Measurements from ENCODE around the gene RREB1. TPM values are rescaled to one million over a fixed set of nuclear protein-coding genes. Genes with fewer than 3 reads are reported as not detected.
"Not testable (repeated sequence)": the region's sequence is repeated elsewhere in the genome, so short reads cannot be mapped to it uniquely, and the experiment has no call there.

The RREB1 gene
- polyA plus RNA-seq, 1 donor from 2014 or later: not detected

- TF ChIP-seq POLR2AphosphoS5 (IDR thresholded peaks at IDR 0.05): no peak
- no peak for TF ChIP-seq RAD21 (conservative IDR thresholded peaks at IDR 0.05)
- no peak for TF ChIP-seq SMC3 (conservative IDR thresholded peaks at IDR 0.05; ENCODE audit: poor library complexity)
- no peak for TF ChIP-seq EP300 (conservative IDR thresholded peaks at IDR 0.05; ENCODE audit: poor library complexity, severe bottlenecking)
- TF ChIP-seq MXI1 (conservative IDR thresholded peaks at IDR 0.05; ENCODE audit: poor library complexity, severe bottlenecking): no peak
- TF ChIP-seq, protein P1, sequence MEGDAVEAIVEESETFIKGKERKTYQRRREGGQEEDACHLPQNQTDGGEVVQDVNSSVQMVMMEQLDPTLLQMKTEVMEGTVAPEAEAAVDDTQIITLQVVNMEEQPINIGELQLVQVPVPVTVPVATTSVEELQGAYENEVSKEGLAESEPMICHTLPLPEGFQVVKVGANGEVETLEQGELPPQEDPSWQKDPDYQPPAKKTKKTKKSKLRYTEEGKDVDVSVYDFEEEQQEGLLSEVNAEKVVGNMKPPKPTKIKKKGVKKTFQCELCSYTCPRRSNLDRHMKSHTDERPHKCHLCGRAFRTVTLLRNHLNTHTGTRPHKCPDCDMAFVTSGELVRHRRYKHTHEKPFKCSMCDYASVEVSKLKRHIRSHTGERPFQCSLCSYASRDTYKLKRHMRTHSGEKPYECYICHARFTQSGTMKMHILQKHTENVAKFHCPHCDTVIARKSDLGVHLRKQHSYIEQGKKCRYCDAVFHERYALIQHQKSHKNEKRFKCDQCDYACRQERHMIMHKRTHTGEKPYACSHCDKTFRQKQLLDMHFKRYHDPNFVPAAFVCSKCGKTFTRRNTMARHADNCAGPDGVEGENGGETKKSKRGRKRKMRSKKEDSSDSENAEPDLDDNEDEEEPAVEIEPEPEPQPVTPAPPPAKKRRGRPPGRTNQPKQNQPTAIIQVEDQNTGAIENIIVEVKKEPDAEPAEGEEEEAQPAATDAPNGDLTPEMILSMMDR (IDR thresholded peaks at IDR 0.05; ENCODE audit: poor library complexity, severe bottlenecking): no peak
- TF ChIP-seq, protein P2, sequence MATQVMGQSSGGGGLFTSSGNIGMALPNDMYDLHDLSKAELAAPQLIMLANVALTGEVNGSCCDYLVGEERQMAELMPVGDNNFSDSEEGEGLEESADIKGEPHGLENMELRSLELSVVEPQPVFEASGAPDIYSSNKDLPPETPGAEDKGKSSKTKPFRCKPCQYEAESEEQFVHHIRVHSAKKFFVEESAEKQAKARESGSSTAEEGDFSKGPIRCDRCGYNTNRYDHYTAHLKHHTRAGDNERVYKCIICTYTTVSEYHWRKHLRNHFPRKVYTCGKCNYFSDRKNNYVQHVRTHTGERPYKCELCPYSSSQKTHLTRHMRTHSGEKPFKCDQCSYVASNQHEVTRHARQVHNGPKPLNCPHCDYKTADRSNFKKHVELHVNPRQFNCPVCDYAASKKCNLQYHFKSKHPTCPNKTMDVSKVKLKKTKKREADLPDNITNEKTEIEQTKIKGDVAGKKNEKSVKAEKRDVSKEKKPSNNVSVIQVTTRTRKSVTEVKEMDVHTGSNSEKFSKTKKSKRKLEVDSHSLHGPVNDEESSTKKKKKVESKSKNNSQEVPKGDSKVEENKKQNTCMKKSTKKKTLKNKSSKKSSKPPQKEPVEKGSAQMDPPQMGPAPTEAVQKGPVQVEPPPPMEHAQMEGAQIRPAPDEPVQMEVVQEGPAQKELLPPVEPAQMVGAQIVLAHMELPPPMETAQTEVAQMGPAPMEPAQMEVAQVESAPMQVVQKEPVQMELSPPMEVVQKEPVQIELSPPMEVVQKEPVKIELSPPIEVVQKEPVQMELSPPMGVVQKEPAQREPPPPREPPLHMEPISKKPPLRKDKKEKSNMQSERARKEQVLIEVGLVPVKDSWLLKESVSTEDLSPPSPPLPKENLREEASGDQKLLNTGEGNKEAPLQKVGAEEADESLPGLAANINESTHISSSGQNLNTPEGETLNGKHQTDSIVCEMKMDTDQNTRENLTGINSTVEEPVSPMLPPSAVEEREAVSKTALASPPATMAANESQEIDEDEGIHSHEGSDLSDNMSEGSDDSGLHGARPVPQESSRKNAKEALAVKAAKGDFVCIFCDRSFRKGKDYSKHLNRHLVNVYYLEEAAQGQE (IDR thresholded peaks at IDR 0.05; ENCODE audit: borderline replicate concordance): no peak
- no peak for TF ChIP-seq TAF1 (IDR thresholded peaks at IDR 0.05; ENCODE audit: low read depth)
- no peak for TF ChIP-seq EZH2 (IDR thresholded peaks at IDR 0.05; ENCODE audit: borderline replicate concordance, insufficient read depth, low read length, poor library complexity, severe bottlenecking)
- no peak overlapping the region for H3K27ac ChIP-seq (ENCODE audit: low read length)
- no peak overlapping the region for H2AFZ ChIP-seq (ENCODE audit: low read depth, low read length)
- H3K9me3 ChIP-seq (ENCODE audit: low read length): peaks cover 5% of the 10 kb centered on the region
- H3K27me3 ChIP-seq (ENCODE audit: insufficient read depth, low read depth, low read length): no peaks in the 10 kb centered on the region
- no peaks in the 10 kb centered on the region for H3F3A ChIP-seq (ENCODE audit: insufficient read depth, low read length, poor library complexity, severe bottlenecking)
- no peaks in the 10 kb centered on the region for H3K79me2 ChIP-seq (replicated peaks; ENCODE audit: insufficient read depth, low read length)
- H3K4me3 ChIP-seq (ENCODE audit: low read length): no peak overlapping the region
- H3K4me2 ChIP-seq (ENCODE audit: low read length): no peak overlapping the region
- no peaks in the 10 kb centered on the region for H3K36me3 ChIP-seq (ENCODE audit: insufficient read depth, low read length)
- H3K9ac ChIP-seq (ENCODE audit: low read length): no peak overlapping the region
- no peaks in the 10 kb centered on the region for H3K9me2 ChIP-seq (ENCODE audit: insufficient read depth, low read length)
- no peaks in the 10 kb centered on the region for H4K20me1 ChIP-seq (ENCODE audit: insufficient read depth)
Observed at GRCh38 chr6:7264041-7264440, 156.3 kb downstream of the RREB1 start.

GRCh38 chr6:7264686-7265384 is 157.1 kb downstream of the RREB1 start:
- no peaks in the 10 kb centered on the region for H3K9me2 ChIP-seq (ENCODE audit: insufficient read depth, low read length)
- no peaks in the 10 kb centered on the region for H4K20me1 ChIP-seq (ENCODE audit: insufficient read depth)
- H3K36me3 ChIP-seq (ENCODE audit: insufficient read depth, low read length): no peaks in the 10 kb centered on the region
- H3K27ac ChIP-seq (ENCODE audit: low read length): no peak overlapping the region
- H3K79me2 ChIP-seq (replicated peaks; ENCODE audit: insufficient read depth, low read length): no peaks in the 10 kb centered on the region
- TF ChIP-seq MXI1 (conservative IDR thresholded peaks at IDR 0.05; ENCODE audit: poor library complexity, severe bottlenecking) (no peak), RAD21 (conservative IDR thresholded peaks at IDR 0.05) (no peak), EP300 (conservative IDR thresholded peaks at IDR 0.05; ENCODE audit: poor library complexity, severe bottlenecking) (no peak), EZH2 (IDR thresholded peaks at IDR 0.05; ENCODE audit: borderline replicate concordance, insufficient read depth, low read length, poor library complexity, severe bottlenecking) (no peak), SMC3 (conservative IDR thresholded peaks at IDR 0.05; ENCODE audit: poor library complexity) (no peak), TAF1 (IDR thresholded peaks at IDR 0.05; ENCODE audit: low read depth) (no peak)
- TF ChIP-seq, protein P2 (IDR thresholded peaks at IDR 0.05; ENCODE audit: borderline replicate concordance): no peak
- TF ChIP-seq, protein P1 (IDR thresholded peaks at IDR 0.05; ENCODE audit: poor library complexity, severe bottlenecking): no peak
- H3K4me2 ChIP-seq (ENCODE audit: low read length): no peak overlapping the region
- no peaks in the 10 kb centered on the region for H3K27me3 ChIP-seq (ENCODE audit: insufficient read depth, low read depth, low read length)
- peaks cover 5% of the 10 kb centered on the region for H3K9me3 ChIP-seq (ENCODE audit: low read length)
- H2AFZ ChIP-seq (ENCODE audit: low read depth, low read length): no peak overlapping the region
- no peak overlapping the region for H3K9ac ChIP-seq (ENCODE audit: low read length)
- no peaks in the 10 kb centered on the region for H3F3A ChIP-seq (ENCODE audit: insufficient read depth, low read length, poor library complexity, severe bottlenecking)
- H3K4me3 ChIP-seq (ENCODE audit: low read length): no peak overlapping the region

DNA sequence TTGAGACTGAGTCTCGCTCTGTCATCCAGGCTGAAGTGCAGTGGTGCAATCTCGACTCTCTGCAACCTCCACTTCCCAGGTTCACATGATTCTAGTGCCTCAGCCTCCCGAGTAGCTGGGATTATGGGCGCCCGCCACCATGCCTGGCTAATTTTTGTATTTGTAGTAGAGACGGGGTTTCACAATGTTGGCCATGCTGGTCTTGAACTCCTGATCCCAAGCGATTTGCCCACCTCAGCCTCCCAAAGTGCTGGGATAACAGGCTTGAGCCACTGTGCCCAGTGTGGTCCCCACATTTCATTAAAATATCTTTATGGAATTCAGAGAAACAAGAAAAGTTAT is 157.6 kb downstream of the RREB1 start:
- not testable (repeated sequence) for H3F3A ChIP-seq (ENCODE audit: insufficient read depth, low read length, poor library complexity, severe bottlenecking); H3K4me3 ChIP-seq (ENCODE audit: low read length); H3K9me3 ChIP-seq (ENCODE audit: low read length); H4K20me1 ChIP-seq (ENCODE audit: insufficient read depth); H3K27ac ChIP-seq (ENCODE audit: low read length); H3K27me3 ChIP-seq (ENCODE audit: insufficient read depth, low read depth, low read length); H3K79me2 ChIP-seq (replicated peaks; ENCODE audit: insufficient read depth, low read length); H2AFZ ChIP-seq (ENCODE audit: low read depth, low read length); H3K9me2 ChIP-seq (ENCODE audit: insufficient read depth, low read length); H3K4me2 ChIP-seq (ENCODE audit: low read length); H3K9ac ChIP-seq (ENCODE audit: low read length); H3K36me3 ChIP-seq (ENCODE audit: insufficient read depth, low read length)
